A549 (cell line): Measurements from ENCODE around the gene BCL2A1. TPM values are rescaled to one million over a fixed set of nuclear protein-coding genes. Genes with fewer than 3 reads are reported as not detected.

ENCODE experiments used
- ATAC-seq, 2 experiments: fragments of 200-7000 bp in 1 of 2; fragments of >200 bp in 1 of 2; cut with Nextera tagmentation in 1 of 2; cut with Tn5 transposase in 1 of 2; 3 replicates each; pipeline versions ENCODE4 v1.8.0 to v1.9.1; 2018 to 2020; ENCODE audit warnings: mild to moderate bottlenecking in 1 of 2, moderate library complexity in 1 of 2
- CTCF ChIA-PET: fragments of 300-600 bp; sonication (Branson Sonifier 250); formaldehyde crosslinking; extraction: SDS; loops from one replicate; lab custom pipeline; 2021; ENCODE audit warnings: antibody characterized with exemption, inconsistent platforms; lab: Yijun Ruan, JAX
- POLR2A ChIA-PET: fragments of 350-600 bp; formaldehyde crosslinking; extraction: SDS; loops from one replicate; lab custom pipeline; 2021; ENCODE audit warnings: antibody characterized with exemption, inconsistent platforms; lab: Yijun Ruan, JAX
- DNase-seq, 2 experiments: peaks; one replicate each; pipeline versions ENCODE4 v3.0.0 to v3.0.0-alpha.2; 2011 to 2016; ENCODE audit warnings: low read depth in 1 of 2, low spot score in 1 of 2
- FAIRE-seq: peaks from 2 replicates; lab custom pipeline; 2011; peaks lifted over from hg19 to GRCh38; lab: Jason Lieb, UNC
- H3K27ac ChIP-seq, 2 experiments: fragments of >200 bp; sonication (Bioruptor Twin); formaldehyde crosslinking; 3 replicates each; pipeline ENCODE4 v1.5.1; 2016 to 2017
- H3K4me1 ChIP-seq: fragments of >200 bp; sonication (Bioruptor Twin); formaldehyde crosslinking; 3 replicates; pipeline ENCODE4 v1.6.1; 2016
- H3K4me2 ChIP-seq: fragments of >200 bp; sonication (Bioruptor Twin); formaldehyde crosslinking; 3 replicates; pipeline ENCODE4 v1.6.1; 2016
- H3K4me3 ChIP-seq: fragments of >200 bp; sonication (Bioruptor Twin); formaldehyde crosslinking; 3 replicates; pipeline ENCODE4 v1.5.1; 2016
- H3K9me3 ChIP-seq: fragments of >200 bp; sonication (Bioruptor Twin); formaldehyde crosslinking; 3 replicates; pipeline ENCODE4 v1.6.1; 2016
- CBX8 ChIP-seq: fragments of 200-600 bp; sonication (generic); IDR thresholded peaks from 2 replicates; pipeline ENCODE4 v1.6.1; 2016
- EP300 ChIP-seq, 2 experiments: fragments of >200 bp; sonication (Bioruptor Twin); formaldehyde crosslinking; IDR thresholded peaks; 2 replicates in 1 of 2; 3 replicates in 1 of 2; pipeline ENCODE4 v1.6.1; 2016 to 2017
- ESRRA ChIP-seq: fragments of 150-350 bp; IDR thresholded peaks from 2 replicates; pipeline ENCODE4 v1.6.1; 2014; ENCODE audit warnings: mild to moderate bottlenecking, low read length, borderline replicate concordance
- KDM1A ChIP-seq: fragments of 200-600 bp; sonication (generic); IDR thresholded peaks from 2 replicates; pipeline ENCODE4 v1.6.1; 2016; ENCODE audit warnings: low read depth, mild to moderate bottlenecking
- MAFK ChIP-seq: fragments of 450-650 bp; IDR thresholded peaks from 2 replicates; pipeline ENCODE4 v1.6.1; 2014; ENCODE audit not compliant: partially characterized antibody
- NPAS2 ChIP-seq: fragments of 250-450 bp; sonication (Bioruptor Pico); IDR thresholded peaks from 2 replicates; pipeline ENCODE4 v1.8.0; 2022; ENCODE audit warnings: mild to moderate bottlenecking, moderate library complexity, borderline replicate concordance
- PHF8 ChIP-seq: fragments of 200-600 bp; sonication (generic); IDR thresholded peaks from 2 replicates; pipeline ENCODE4 v1.6.1; 2016; ENCODE audit warnings: low read depth, mild to moderate bottlenecking, antibody characterized with exemption, moderate library complexity, borderline replicate concordance
- RARB ChIP-seq: fragments of 250-450 bp; sonication (Bioruptor Pico); IDR thresholded peaks from 2 replicates; pipeline ENCODE4 v1.8.0; 2021; ENCODE audit warnings: mild to moderate bottlenecking, moderate library complexity
- RFX5 ChIP-seq: fragments of 450-650 bp; IDR thresholded peaks from 2 replicates; pipeline ENCODE4 v1.7.1; 2014; ENCODE audit warnings: antibody characterized with exemption, mild to moderate bottlenecking, moderate library complexity
- RNF2 ChIP-seq: fragments of 200-600 bp; sonication (generic); IDR thresholded peaks from 2 replicates; pipeline ENCODE4 v1.6.1; 2016; ENCODE audit warnings: low read depth, mild to moderate bottlenecking, antibody characterized with exemption, moderate library complexity, borderline replicate concordance
- SREBF2 ChIP-seq: fragments of 450-650 bp; IDR thresholded peaks from 2 replicates; pipeline ENCODE4 v1.6.1; 2014; ENCODE audit warnings: mild to moderate bottlenecking, moderate library complexity
- TP53 ChIP-seq: fragments of 250-450 bp; sonication (Bioruptor Pico); IDR thresholded peaks from 2 replicates; pipeline ENCODE4 v1.5.0; 2021; ENCODE audit warnings: mild to moderate bottlenecking, moderate library complexity
- ZC3H11A ChIP-seq: fragments of 450-650 bp; IDR thresholded peaks from 2 replicates; pipeline ENCODE4 v1.6.1; 2014; ENCODE audit warnings: antibody characterized with exemption, mild to moderate bottlenecking
- ZFP36 ChIP-seq: fragments of 450-650 bp; IDR thresholded peaks from 2 replicates; pipeline ENCODE4 v1.6.1; 2014; ENCODE audit warnings: borderline replicate concordance; ENCODE audit not compliant: partially characterized antibody
- ZNF302 ChIP-seq: fragments of 250-450 bp; sonication (Bioruptor Pico); IDR thresholded peaks from 2 replicates; pipeline ENCODE4 v1.9.0; 2021; ENCODE audit warnings: inconsistent platforms, mild to moderate bottlenecking, moderate library complexity
- WGBS: methylation state at CpG from one replicate; pipeline ENCODE4 v1.1.6; 2017; ENCODE audit errors: missing lambda C conversion rate; 5-methylcytosine and 5-hydroxymethylcytosine counted together
- polyA plus RNA-seq, 4 experiments: library from polyadenylated mRNA; depleted of rRNA in 3 of 4; stranded (reverse); fragments of >200 nt; fragmentation: RNase III in 1 of 4; extraction: RNeasy Plus Mini Kit Qiagen cat#74134 plus additional on column Dnase treatment in 1 of 4; gene quantifications; 2 replicates in 3 of 4; 3 replicates in 1 of 4; pipeline ENCODE4 v1.2.3, GENCODE V29; 2011 to 2017
- TF ChIP-seq, protein P1 (sequence below): fragments of 200-600 bp; sonication (generic); IDR thresholded peaks from 2 replicates; pipeline ENCODE4 v1.6.1; 2016; ENCODE audit warnings: antibody characterized with exemption, mild to moderate bottlenecking, moderate library complexity
- TF ChIP-seq, protein P2 (sequence below): fragments of 450-650 bp; IDR thresholded peaks from 2 replicates; pipeline ENCODE4 v1.6.1; 2014; ENCODE audit warnings: antibody characterized with exemption
- TF ChIP-seq, protein P3 (sequence below): fragments of >200 bp; sonication (Bioruptor Twin); formaldehyde crosslinking; IDR thresholded peaks from 3 replicates; pipeline ENCODE4 v1.5.1; 2016
- TF ChIP-seq, protein P4 (sequence below): fragments of >200 bp; sonication (Bioruptor Twin); formaldehyde crosslinking; IDR thresholded peaks from 3 replicates; pipeline ENCODE4 v1.6.1; 2016
- TF ChIP-seq, protein P5 (sequence below): fragments of 150-350 bp; IDR thresholded peaks from 2 replicates; pipeline ENCODE4 v1.6.1; 2014; ENCODE audit warnings: low read depth, mild to moderate bottlenecking, low read length

BCL2A1 gene
- polyA plus RNA-seq, 2 of the 4 experiments (the other 2 are of a cell fraction): 14.0 to 20.1 TPM

DNA sequence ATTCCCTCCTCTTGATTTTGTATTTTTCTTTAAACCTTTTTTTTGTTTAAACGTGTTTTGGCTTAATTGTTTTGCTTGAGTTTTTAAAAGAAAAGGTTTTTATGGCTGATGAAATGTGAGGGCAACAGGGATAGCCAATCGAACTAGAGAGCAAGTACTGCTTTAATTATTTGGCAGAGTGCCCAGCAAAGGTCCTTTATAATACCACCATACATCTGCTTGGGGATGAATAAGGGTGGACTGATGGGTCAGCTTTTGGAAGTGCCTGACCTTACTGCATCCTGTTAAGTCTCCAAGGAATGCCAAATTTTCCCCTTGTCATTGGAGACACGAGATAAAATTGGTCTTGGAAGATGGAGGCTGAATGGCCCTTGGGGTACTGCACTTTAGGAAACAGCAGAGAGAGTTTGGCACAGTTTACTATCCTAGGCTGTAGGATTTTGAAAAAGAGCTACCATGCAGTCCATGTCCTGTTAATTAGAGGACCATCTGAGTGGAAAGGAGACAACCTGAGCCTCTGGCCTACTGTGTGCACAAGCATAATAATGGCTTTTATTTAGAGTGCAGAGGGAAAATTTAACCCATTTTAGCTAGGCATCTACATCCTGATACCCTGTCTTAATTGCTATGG lies 54.4 kb downstream of the BCL2A1 start:
- no peak overlapping the region for H3K4me2 ChIP-seq
- DNase-seq (no peak), ATAC-seq (peak in 1 of 2 experiments; percentile 27; a peak in 1 of 6 replicates), FAIRE-seq (no peak)
- 72% methylated on average over 3 of the region's 3 CpGs for WGBS
- TF ChIP-seq, protein P1, sequence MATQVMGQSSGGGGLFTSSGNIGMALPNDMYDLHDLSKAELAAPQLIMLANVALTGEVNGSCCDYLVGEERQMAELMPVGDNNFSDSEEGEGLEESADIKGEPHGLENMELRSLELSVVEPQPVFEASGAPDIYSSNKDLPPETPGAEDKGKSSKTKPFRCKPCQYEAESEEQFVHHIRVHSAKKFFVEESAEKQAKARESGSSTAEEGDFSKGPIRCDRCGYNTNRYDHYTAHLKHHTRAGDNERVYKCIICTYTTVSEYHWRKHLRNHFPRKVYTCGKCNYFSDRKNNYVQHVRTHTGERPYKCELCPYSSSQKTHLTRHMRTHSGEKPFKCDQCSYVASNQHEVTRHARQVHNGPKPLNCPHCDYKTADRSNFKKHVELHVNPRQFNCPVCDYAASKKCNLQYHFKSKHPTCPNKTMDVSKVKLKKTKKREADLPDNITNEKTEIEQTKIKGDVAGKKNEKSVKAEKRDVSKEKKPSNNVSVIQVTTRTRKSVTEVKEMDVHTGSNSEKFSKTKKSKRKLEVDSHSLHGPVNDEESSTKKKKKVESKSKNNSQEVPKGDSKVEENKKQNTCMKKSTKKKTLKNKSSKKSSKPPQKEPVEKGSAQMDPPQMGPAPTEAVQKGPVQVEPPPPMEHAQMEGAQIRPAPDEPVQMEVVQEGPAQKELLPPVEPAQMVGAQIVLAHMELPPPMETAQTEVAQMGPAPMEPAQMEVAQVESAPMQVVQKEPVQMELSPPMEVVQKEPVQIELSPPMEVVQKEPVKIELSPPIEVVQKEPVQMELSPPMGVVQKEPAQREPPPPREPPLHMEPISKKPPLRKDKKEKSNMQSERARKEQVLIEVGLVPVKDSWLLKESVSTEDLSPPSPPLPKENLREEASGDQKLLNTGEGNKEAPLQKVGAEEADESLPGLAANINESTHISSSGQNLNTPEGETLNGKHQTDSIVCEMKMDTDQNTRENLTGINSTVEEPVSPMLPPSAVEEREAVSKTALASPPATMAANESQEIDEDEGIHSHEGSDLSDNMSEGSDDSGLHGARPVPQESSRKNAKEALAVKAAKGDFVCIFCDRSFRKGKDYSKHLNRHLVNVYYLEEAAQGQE: no peak
- TF ChIP-seq RNF2: no peak
- TF ChIP-seq EP300 (IDR thresholded peaks at IDR 0.05): no peak
- TF ChIP-seq ZNF302 (CRISPR knock-in tag): no peak
- no peak for TF ChIP-seq PHF8
- TF ChIP-seq, protein P2, sequence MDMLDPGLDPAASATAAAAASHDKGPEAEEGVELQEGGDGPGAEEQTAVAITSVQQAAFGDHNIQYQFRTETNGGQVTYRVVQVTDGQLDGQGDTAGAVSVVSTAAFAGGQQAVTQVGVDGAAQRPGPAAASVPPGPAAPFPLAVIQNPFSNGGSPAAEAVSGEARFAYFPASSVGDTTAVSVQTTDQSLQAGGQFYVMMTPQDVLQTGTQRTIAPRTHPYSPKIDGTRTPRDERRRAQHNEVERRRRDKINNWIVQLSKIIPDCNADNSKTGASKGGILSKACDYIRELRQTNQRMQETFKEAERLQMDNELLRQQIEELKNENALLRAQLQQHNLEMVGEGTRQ: no peak
- no peak for TF ChIP-seq MAFK
- TF ChIP-seq, protein P3, sequence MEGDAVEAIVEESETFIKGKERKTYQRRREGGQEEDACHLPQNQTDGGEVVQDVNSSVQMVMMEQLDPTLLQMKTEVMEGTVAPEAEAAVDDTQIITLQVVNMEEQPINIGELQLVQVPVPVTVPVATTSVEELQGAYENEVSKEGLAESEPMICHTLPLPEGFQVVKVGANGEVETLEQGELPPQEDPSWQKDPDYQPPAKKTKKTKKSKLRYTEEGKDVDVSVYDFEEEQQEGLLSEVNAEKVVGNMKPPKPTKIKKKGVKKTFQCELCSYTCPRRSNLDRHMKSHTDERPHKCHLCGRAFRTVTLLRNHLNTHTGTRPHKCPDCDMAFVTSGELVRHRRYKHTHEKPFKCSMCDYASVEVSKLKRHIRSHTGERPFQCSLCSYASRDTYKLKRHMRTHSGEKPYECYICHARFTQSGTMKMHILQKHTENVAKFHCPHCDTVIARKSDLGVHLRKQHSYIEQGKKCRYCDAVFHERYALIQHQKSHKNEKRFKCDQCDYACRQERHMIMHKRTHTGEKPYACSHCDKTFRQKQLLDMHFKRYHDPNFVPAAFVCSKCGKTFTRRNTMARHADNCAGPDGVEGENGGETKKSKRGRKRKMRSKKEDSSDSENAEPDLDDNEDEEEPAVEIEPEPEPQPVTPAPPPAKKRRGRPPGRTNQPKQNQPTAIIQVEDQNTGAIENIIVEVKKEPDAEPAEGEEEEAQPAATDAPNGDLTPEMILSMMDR: no peak
- no peak for TF ChIP-seq ZC3H11A
- no peak for TF ChIP-seq ESRRA
- no peak for TF ChIP-seq KDM1A
- no peak for TF ChIP-seq CBX8
- TF ChIP-seq NPAS2 (CRISPR knock-in tag): no peak
- TF ChIP-seq, protein P4, sequence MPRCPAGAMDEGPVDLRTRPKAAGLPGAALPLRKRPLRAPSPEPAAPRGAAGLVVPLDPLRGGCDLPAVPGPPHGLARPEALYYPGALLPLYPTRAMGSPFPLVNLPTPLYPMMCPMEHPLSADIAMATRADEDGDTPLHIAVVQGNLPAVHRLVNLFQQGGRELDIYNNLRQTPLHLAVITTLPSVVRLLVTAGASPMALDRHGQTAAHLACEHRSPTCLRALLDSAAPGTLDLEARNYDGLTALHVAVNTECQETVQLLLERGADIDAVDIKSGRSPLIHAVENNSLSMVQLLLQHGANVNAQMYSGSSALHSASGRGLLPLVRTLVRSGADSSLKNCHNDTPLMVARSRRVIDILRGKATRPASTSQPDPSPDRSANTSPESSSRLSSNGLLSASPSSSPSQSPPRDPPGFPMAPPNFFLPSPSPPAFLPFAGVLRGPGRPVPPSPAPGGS: no peak
- no peak for TF ChIP-seq SREBF2
- no peak for TF ChIP-seq ZFP36
- no peak for TF ChIP-seq RARB (CRISPR knock-in tag)
- no peak for TF ChIP-seq TP53 (CRISPR knock-in tag)
- no peak for TF ChIP-seq RFX5
- TF ChIP-seq, protein P5, sequence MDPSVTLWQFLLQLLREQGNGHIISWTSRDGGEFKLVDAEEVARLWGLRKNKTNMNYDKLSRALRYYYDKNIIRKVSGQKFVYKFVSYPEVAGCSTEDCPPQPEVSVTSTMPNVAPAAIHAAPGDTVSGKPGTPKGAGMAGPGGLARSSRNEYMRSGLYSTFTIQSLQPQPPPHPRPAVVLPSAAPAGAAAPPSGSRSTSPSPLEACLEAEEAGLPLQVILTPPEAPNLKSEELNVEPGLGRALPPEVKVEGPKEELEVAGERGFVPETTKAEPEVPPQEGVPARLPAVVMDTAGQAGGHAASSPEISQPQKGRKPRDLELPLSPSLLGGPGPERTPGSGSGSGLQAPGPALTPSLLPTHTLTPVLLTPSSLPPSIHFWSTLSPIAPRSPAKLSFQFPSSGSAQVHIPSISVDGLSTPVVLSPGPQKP: no peak
- H3K9me3 ChIP-seq: peaks cover 81% of the 10 kb centered on the region
- H3K4me3 ChIP-seq: no peak overlapping the region
- no peak overlapping the region for H3K27ac ChIP-seq
- CTCF ChIA-PET: interaction anchor here (0.7 to 2.0 kb wide), 3 partner anchors 9 to 76 kb away, joined by 4 to 6 read pairs (median 5); partner anchors contain the start of gene MTHFS
- H3K4me1 ChIP-seq: no peaks in the 10 kb centered on the region
- POLR2A ChIA-PET: interaction anchor here (1.1 kb wide), 1 partner anchor 11 kb away, joined by 3 read pairs; no protein-coding TSS in a partner anchor
